Measurements from ENCODE around the gene PSMA8.
"Not testable (repeated sequence)": the region's sequence is repeated elsewhere in the genome, so short reads cannot be mapped to it uniquely, and the experiment has no call there.

PSMA8 gene

GRCh38 chr18:26176134-26176533 lies 42.5 kb downstream of the PSMA8 start:
- DNase-seq, result no peak

GRCh38 chr18:26181343-26181826 lies 47.7 kb downstream of the PSMA8 start:
- DNase-seq, result peak; percentile 87

- DNase-seq, result no peak
Measured at GRCh38 chr18:26183395-26184112, 49.9 kb downstream of the PSMA8 start.

DNA sequence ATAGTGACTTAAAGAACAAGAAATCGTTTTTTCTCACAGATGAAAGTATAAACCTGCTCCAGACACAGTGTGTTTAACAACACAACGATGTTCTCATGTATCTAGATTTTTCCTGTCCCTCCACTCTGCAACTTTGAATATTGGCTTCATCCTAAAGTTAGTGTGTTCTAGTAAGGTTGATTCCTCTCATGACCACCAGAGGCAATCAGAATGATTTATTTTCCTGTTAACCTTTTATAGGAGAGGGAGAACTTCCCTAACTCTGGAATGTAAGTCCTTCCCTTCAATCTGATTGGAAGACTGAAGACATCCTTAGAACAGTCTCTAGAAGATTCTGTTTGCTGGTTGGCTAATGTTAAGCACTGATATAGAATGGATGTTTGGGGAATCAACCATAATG lies 51.6 kb downstream of the PSMA8 start:
- DNase-seq, result no peak

DNA sequence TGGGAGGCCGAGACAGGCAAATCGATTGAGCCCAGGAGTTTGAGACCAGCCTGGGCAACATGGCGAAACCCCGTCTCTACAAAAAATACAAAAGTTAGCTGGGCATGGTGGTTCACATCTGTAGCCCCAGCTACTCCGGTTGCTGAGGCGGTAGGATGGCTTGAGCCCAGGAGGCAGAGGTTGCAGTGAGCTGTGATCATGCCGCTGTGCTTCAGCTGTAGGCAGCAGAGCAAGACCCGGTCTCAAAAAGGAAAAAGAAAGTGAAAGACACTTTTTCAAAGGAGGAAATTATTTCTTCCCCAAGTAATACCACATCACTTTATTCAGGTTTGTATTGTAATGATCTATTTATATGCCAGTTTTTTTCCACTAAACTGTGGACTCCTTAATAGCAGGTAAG lies 56.8 kb downstream of the PSMA8 start:
- DNase-seq, result peak; percentile 86

GRCh38 chr18:26192233-26192632 lies 58.6 kb downstream of the PSMA8 start:
- DNase-seq, result no peak

- no peak for DNase-seq
Measured at GRCh38 chr18:26196605-26197004, 62.9 kb downstream of the PSMA8 start.

DNA sequence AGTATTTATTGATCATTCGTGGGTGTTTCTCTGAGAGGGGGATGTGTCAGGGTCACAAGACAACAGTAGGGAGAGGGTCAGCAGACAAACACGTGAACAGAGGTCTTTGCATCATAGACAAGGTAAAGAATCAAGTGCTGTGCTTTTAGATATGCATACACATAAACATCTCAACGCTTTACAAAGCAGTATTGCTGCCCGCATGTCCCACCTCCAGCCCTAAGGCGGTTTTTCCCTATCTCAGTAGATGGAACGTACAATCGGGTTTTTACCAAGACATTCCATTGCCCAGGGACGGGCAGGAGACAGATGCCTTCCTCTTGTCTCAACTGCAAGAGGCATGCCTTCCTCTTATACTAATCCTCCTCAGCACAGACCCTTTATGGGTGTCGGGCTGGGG lies 68.3 kb downstream of the PSMA8 start:
- DNase-seq, result not testable (repeated sequence)

DNA sequence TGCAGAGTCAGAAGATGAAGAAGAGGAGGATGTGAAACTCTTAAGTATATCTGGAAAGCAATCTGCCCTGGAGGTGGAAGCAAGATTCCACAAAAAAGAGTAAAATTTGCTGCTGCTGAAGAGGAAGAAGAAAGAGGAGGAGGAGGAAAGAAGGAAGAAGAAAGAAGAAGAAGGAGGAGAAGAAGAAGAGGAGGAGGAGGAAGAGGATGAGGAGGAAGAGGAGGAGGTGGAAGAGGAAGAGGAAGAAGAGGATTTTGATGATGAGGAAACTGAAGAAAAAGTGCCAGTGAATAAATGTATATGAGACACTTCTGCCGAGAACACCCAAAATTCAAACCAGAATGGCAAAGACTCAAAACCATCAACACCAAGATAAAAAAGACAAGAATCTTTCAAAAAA lies 71.6 kb downstream of the PSMA8 start:
- no peak for DNase-seq

- DNase-seq, result no peak
Measured at GRCh38 chr18:26206488-26206887, 72.8 kb downstream of the PSMA8 start.

GRCh38 chr18:26207937-26208336 lies 74.3 kb downstream of the PSMA8 start:
- DNase-seq, result no peak

GRCh38 chr18:26208977-26209376 lies 75.3 kb downstream of the PSMA8 start:
- DNase-seq, result no peak

GRCh38 chr18:26210147-26210546 lies 76.5 kb downstream of the PSMA8 start:
- no peak for DNase-seq

- DNase-seq, result peak; percentile 34
Measured at GRCh38 chr18:26215247-26215970, 81.7 kb downstream of the PSMA8 start.

GRCh38 chr18:26225022-26225693 lies 91.5 kb downstream of the PSMA8 start:
- DNase-seq, result no peak

GRCh38 chr18:26225915-26226228 lies 92.2 kb downstream of the PSMA8 start:
- no peak for DNase-seq

DNA sequence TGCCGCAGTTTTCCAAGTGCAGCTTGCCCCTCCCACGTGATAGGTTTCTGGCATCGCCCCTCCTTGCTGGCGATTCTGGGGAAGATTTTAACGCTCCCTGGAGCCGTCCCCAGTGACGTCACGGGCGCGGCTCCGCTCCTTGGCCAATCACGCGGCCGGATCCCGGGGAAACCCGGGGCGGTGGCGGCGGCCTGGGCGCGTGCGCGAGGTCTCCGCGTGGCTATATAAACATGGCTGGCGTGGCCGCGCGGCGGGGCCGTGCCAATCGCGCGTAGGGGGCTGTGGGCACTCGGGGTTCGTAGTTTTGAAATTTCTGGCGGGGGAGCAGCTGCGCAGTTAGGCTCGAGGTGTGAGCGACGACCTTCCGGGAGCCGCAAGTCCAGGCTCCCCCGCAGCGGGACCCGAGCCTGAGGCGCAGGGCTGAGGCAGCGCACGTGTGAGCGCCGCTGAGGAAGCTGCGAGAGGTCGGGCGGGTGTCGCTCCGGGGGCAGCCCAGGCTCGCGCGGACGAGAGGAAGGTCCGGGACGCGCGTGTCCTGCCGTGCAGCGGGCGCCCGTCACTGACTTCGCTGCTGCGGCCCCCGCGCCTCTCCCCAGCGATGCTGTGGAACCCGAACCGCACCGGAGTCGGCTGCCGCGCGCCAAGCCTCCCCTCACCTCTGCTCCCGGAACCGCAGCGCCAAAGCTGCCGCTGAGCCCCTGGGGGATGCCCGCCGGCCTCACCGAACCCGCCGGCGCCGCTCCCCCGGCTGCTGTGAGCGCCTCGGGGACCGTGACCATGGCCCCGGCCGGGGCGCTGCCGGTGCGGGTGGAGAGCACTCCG lies 92.8 kb downstream of the PSMA8 start, which contains the start of gene TAF4B:
Gene TAF4B, plus strand, starts transcription at position 217 of the 822 bp plus-strand sequence. Its CDS starts 489 bp downstream, at position 706.
- DNase-seq, result peak; percentile 98

DNA sequence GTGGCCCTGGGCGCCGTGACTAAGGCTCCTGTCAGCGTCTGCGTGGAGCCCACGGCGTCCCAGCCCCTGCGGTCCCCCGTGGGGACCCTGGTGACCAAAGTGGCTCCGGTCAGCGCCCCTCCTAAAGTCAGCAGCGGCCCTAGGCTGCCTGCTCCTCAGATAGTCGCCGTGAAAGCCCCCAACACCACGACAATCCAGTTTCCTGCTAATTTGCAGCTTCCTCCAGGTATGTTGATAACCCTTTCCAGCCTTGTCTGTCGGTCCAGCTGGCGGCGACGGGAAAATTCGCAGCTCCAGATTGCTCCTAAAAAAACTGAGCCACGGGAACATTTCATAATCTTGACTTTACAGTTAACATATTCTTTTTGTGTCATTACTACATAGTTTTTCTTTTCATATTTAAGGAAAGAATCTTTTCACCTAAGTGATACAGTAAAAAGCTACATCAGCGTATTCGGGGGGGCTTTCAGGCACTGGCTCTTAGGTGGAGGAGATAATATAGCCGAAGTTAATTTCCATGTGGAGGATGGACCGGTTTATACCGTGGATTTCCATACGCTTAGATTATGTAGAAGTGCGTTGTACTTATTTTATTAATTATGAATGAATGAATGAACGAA lies 93.5 kb downstream of the PSMA8 start:
- no peak for DNase-seq

- peak; percentile 21 for DNase-seq
Measured at GRCh38 chr18:26228562-26229260, 95.0 kb downstream of the PSMA8 start.

- DNase-seq, result no peak
Measured at GRCh38 chr18:26230497-26230896, 96.8 kb downstream of the PSMA8 start.

DNA sequence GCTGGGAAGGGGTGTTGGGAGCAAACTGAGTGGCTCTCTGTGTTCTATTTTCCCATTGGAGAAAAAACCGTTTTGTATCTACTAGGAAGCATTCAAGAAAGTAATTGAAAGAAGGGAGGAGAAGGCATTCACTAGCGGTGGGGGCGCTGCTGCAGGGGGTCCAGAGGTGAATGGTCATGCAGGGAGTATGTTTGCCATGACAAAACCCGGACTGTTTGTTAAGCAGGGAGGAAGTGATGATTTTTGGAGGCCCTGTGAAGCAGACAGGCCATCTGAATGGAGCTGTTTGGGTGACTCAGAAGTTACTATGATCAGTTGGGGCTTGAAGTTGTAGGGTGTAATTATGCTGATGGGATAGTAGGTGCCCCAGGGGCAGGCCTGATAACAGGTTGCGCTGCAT lies 99.5 kb downstream of the PSMA8 start:
- DNase-seq, result no peak

GRCh38 chr18:26237363-26237762 lies 103.7 kb downstream of the PSMA8 start:
- not testable (repeated sequence) for DNase-seq
